Right ventricle myocardium inferior (tissue), 1 donor: Measurements from ENCODE around the gene FAF2. TPM values are rescaled to one million over a fixed set of nuclear protein-coding genes. Genes with fewer than 3 reads are reported as not detected.
"Not testable (repeated sequence)": the region's sequence is repeated elsewhere in the genome, so short reads cannot be mapped to it uniquely, and the experiment has no call there.

Experiments
- ATAC-seq: fragments of 200-7000 bp; cut with Tn5 transposase; one replicate; pipeline ENCODE4 v1.9.1; 2020; ENCODE audit warnings: mild to moderate bottlenecking, moderate library complexity
- DNase-seq: peaks from one replicate; pipeline ENCODE4 v3.0.0; 2021; ENCODE audit errors: missing footprints
- intact Hi-C: fragments of 100-400 bp; cut with DNase I; formaldehyde crosslinking; loops from one replicate; pipeline ENCODE4 v1.11.0; 2022
- long read RNA-seq: library from polyadenylated mRNA; unstranded; transcript quantifications from one replicate; pipeline ENCODE4 v2.0.0, GENCODE V29; 2021
- total RNA-seq: library from RNA; stranded (reverse); fragmentation: NEBNext Ultra II Directional; extraction: Animal tissue kit (Norgen Biotek cat#: 25700); gene quantifications from one replicate; pipeline ENCODE4 v1.2.1, GENCODE V29; 2021
- donor health status: DM: no; HTN: yes; CAD: no; lungs with severe emphysema.

The FAF2 gene
- 15.7 TPM for total RNA-seq
- long read RNA-seq, full-length matches to known transcripts: 3 of 4 reads
- long read RNA-seq, partial matches to known transcripts: 0 of 4 reads
- long read RNA-seq, other reads (novel, unspliced or antisense): 1 of 4 reads

- ATAC-seq (peak; percentile 99), DNase-seq (peak; percentile 98)
- intact Hi-C loops: loop anchor here (1.0 to 2.0 kb wide), 4 partner anchors 32 to 95 kb away; partner anchors contain the start of genes CLTB, HIGD2A, KIAA1191 and NOP16
These were observed at the start of gene FAF2 for GRCh38 chr5:176447978-176448608. Gene FAF2 (plus strand): TSS chr5:176448385. CDS start chr5:176448408, 23 bp downstream.

GRCh38 chr5:176400382-176401156 is 47.6 kb upstream of the FAF2 start:
- ATAC-seq (no peak), DNase-seq (peak; percentile 71)
- intact Hi-C loops: no loop called here

- ATAC-seq: no peak
- no peak for DNase-seq
- intact Hi-C loops: no loop called here
These were observed 46.6 kb upstream of the FAF2 start for GRCh38 chr5:176401281-176402205.

GRCh38 chr5:176405656-176406435 is 42.3 kb upstream of the FAF2 start:
- ATAC-seq (no peak), DNase-seq (no peak)
- intact Hi-C loops: no loop called here

- DNase-seq: no peak
- intact Hi-C loops: no loop called here
- no peak for ATAC-seq
These were observed 41.6 kb upstream of the FAF2 start for GRCh38 chr5:176406436-176407052.

- ATAC-seq: peak; percentile 64
- no peak for DNase-seq
- intact Hi-C loops: no loop called here
These were observed 40.5 kb upstream of the FAF2 start for GRCh38 chr5:176407456-176408251.

- ATAC-seq, DNase-seq, intact Hi-C loops: not testable (repeated sequence)
These were observed 40.0 kb upstream of the FAF2 start for GRCh38 chr5:176408252-176408573.

GRCh38 chr5:176408590-176408989 is 39.6 kb upstream of the FAF2 start:
- DNase-seq (no peak), ATAC-seq (no peak)
- intact Hi-C loops: no loop called here

GRCh38 chr5:176409765-176410164 is 38.4 kb upstream of the FAF2 start:
- DNase-seq (no peak), ATAC-seq (no peak)
- intact Hi-C loops: no loop called here

GRCh38 chr5:176410486-176411180 is 37.6 kb upstream of the FAF2 start:
- DNase-seq (no peak), ATAC-seq (no peak)
- intact Hi-C loops: no loop called here

- intact Hi-C loops: no loop called here
- DNase-seq: no peak
These were observed 35.5 kb upstream of the FAF2 start for GRCh38 chr5:176412517-176413254.

GRCh38 chr5:176413255-176413565 is 35.0 kb upstream of the FAF2 start:
- ATAC-seq: peak; percentile 8
- intact Hi-C loops: no loop called here

More at GRCh38 chr5:176412517-176413254, 35.5 kb upstream of the FAF2 start:
- no peak for ATAC-seq

GRCh38 chr5:176413709-176414191 is 34.4 kb upstream of the FAF2 start:
- ATAC-seq (no peak), DNase-seq (no peak)
- intact Hi-C loops: no loop called here

More at GRCh38 chr5:176413255-176413565, 35.0 kb upstream of the FAF2 start:
- no peak for DNase-seq

- no peak for ATAC-seq
- DNase-seq: no peak
- intact Hi-C loops: no loop called here
These were observed 33.5 kb upstream of the FAF2 start for GRCh38 chr5:176414704-176415103.

- DNase-seq (no peak), ATAC-seq (no peak)
- intact Hi-C loops: no loop called here
These were observed 32.8 kb upstream of the FAF2 start for GRCh38 chr5:176415240-176415951.
